ENCODE data around the gene OR6J1. TPM values are rescaled to one million over a fixed set of nuclear protein-coding genes. Genes with fewer than 3 reads are reported as not detected.

OR6J1 gene
- total and polyA plus RNA-seq, 2 of the 8 experiments (the other 6 are each of a cell fraction or from before 2014, with no cell fraction given) = not detected

- no peak for TF ChIP-seq CHD7 (IDR thresholded peaks at IDR 0.05; ENCODE audit: insufficient replicate concordance, low read length)
- TF ChIP-seq FOSL1 (IDR thresholded peaks at IDR 0.05; ENCODE audit: insufficient read depth, low read depth, low read length) = no peak
Observed at GRCh38 chr14:22596354-22596879, 47.7 kb downstream of the OR6J1 start (continued).
